Mucosa of rectum (tissue), 2 donors: ENCODE results near the gene PABPC1L.

ENCODE experiments used
- H3K27ac ChIP-seq, 2 donors: one replicate each; pipeline ENCODE4 v1.7.0; 2013; ENCODE audit warnings: inconsistent platforms in 2 of 2, low read depth in 2 of 2, low read length in 2 of 2
- H3K27me3 ChIP-seq, 2 donors: one replicate each; pipeline ENCODE4 v1.7.0; 2013; ENCODE audit warnings: low read length in 2 of 2; ENCODE audit not compliant: control insufficient read depth in 2 of 2, insufficient read depth in 2 of 2
- H3K36me3 ChIP-seq, 2 donors: one replicate each; pipeline ENCODE4 v1.7.0; 2013; ENCODE audit warnings: low read length in 2 of 2; ENCODE audit not compliant: control insufficient read depth in 2 of 2, insufficient read depth in 2 of 2
- H3K4me1 ChIP-seq, 2 donors: one replicate each; pipeline ENCODE4 v1.7.0; 2013; ENCODE audit warnings: low read length in 2 of 2, mild to moderate bottlenecking in 1 of 2; ENCODE audit not compliant: control insufficient read depth in 2 of 2, insufficient read depth in 2 of 2
- H3K4me3 ChIP-seq, 2 donors: one replicate each; pipeline ENCODE4 v1.7.0; 2013; ENCODE audit warnings: low read length in 2 of 2
- H3K9ac ChIP-seq, 2 donors: one replicate each; pipeline ENCODE4 v1.7.0; 2013; ENCODE audit warnings: low read length in 2 of 2, low read depth in 1 of 2, mild to moderate bottlenecking in 1 of 2
- H3K9me3 ChIP-seq, 2 donors: one replicate each; pipeline ENCODE4 v1.7.0; 2013; ENCODE audit warnings: low read length in 2 of 2; ENCODE audit not compliant: control insufficient read depth in 2 of 2
- donor health status: healthy.
- donor health status: Normal muscosa, but diverticular disease.

The PABPC1L gene

GRCh38 chr20:44954211-44954610 lies 44.4 kb downstream of the PABPC1L start:
- Histone ChIP-seq H3K4me1 (peaks cover 3% of the 10 kb centered on the region in 2 donors), H3K9me3 (no peaks in the 10 kb centered on the region), H3K27ac (no peak overlapping the region), H3K27me3 (no peaks in the 10 kb centered on the region), H3K9ac (no peak overlapping the region), H3K36me3 (peaks cover 54 to 67% of the 10 kb centered on the region in 2 donors), H3K4me3 (no peak overlapping the region)

- Histone ChIP-seq H3K36me3 (peaks cover 47 to 59% of the 10 kb centered on the region in 2 donors), H3K4me3 (no peak overlapping the region), H3K27me3 (no peaks in the 10 kb centered on the region), H3K9ac (no peak overlapping the region), H3K4me1 (peaks cover 8 to 9% of the 10 kb centered on the region in 2 donors), H3K9me3 (no peaks in the 10 kb centered on the region), H3K27ac (no peak overlapping the region)
Measured at GRCh38 chr20:44955270-44955669, 45.4 kb downstream of the PABPC1L start.

DNA sequence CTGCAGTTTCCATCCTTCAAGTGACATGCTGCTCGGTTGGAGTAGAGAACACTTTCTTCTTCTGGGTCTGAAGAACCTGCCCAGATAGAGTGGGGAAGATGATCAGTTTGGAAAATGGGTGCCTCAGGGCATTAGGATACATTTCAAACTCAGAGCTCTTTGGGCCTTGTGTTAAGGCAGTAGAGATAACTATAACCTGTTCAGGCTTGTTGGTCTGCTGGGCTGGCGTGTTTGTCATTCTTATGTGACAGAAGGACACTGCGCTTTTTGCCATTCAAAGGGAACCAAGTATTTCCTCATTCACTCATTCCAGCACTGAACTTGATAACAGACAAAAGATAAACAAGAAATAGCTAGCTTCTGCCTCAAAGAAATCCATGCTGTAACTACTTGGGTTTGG lies 46.5 kb downstream of the PABPC1L start:
- no peak overlapping the region for H3K9ac ChIP-seq
- H3K27me3 ChIP-seq = no peaks in the 10 kb centered on the region
- H3K4me3 ChIP-seq = no peak overlapping the region
- H3K4me1 ChIP-seq = peaks cover 12 to 15% of the 10 kb centered on the region in 2 donors
- H3K27ac ChIP-seq = no peak overlapping the region
- H3K36me3 ChIP-seq = peaks cover 36 to 48% of the 10 kb centered on the region in 2 donors
- no peaks in the 10 kb centered on the region for H3K9me3 ChIP-seq

- peaks cover 12 to 15% of the 10 kb centered on the region in 2 donors for H3K4me1 ChIP-seq
- H3K27ac ChIP-seq = no peak overlapping the region
- H3K9ac ChIP-seq = no peak overlapping the region
- peaks cover 24 to 30% of the 10 kb centered on the region in 2 donors for H3K36me3 ChIP-seq
- H3K4me3 ChIP-seq = no peak overlapping the region
- H3K9me3 ChIP-seq = no peaks in the 10 kb centered on the region
- no peaks in the 10 kb centered on the region for H3K27me3 ChIP-seq
Measured at GRCh38 chr20:44958276-44958675, 48.4 kb downstream of the PABPC1L start.

- Histone ChIP-seq H3K27me3 (no peaks in the 10 kb centered on the region), H3K9me3 (no peaks in the 10 kb centered on the region), H3K27ac (peak overlapping the region in 1 of 2 donors; percentile 70), H3K36me3 (peaks cover 16 to 22% of the 10 kb centered on the region in 2 donors), H3K9ac (peak overlapping the region; percentile 74 to 79), H3K4me1 (peaks cover 12 to 15% of the 10 kb centered on the region in 2 donors), H3K4me3 (peak overlapping the region; percentile 76 to 77)
Measured at GRCh38 chr20:44959082-44959637, 49.3 kb downstream of the PABPC1L start.

GRCh38 chr20:44959638-44960102 lies 49.8 kb downstream of the PABPC1L start:
- peak overlapping the region; percentile 76 to 77 for H3K4me3 ChIP-seq
- no peaks in the 10 kb centered on the region for H3K27me3 ChIP-seq
- peak overlapping the region in 1 of 2 donors; percentile 70 for H3K27ac ChIP-seq
- peak overlapping the region; percentile 74 to 79 for H3K9ac ChIP-seq
- peaks cover 12 to 17% of the 10 kb centered on the region in 2 donors for H3K36me3 ChIP-seq
- peaks cover 12 to 15% of the 10 kb centered on the region in 2 donors for H3K4me1 ChIP-seq
- no peaks in the 10 kb centered on the region for H3K9me3 ChIP-seq

DNA sequence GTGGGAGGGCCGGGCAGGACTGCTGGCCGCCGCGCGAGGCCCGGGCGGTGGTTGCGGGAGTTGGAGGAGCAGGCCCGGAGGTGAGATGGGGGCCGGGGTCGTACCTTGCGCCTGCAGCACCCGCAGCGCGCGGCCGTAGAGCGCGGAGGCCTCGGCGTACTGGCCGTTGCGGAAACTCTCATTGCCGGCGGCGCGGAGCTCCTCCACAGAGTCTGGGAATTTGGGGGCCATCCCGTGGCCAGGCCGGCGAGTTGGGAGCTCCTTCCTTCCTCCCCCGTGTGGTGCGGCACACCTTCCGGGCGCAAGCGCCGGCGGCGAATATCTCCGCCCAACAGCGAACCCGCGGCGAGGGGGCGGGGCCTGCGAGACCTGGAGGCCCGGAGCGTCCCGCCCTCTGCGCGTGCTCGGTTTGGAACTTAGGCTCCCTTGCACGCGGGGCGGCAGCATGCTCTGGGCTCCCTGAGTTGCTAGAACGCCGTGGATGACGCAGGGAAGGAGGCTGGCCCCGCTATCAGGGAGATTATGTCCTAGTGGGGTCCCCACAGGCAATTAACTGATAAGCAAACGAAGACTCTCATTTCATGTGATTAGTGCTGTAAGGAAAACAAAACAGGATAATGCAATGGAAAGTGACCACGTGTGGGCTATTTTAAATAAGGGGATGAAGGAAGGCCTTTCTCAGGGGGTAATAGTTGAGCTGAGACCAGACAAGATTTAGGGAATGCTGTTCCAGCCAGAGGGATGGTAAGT lies 50.4 kb downstream of the PABPC1L start, which contains the start of gene TOMM34:
Gene TOMM34 (minus strand): TSS at position 295 of the 750 bp plus-strand sequence. CDS start 64 bp downstream, at position 231.
- peaks cover 7 to 11% of the 10 kb centered on the region in 2 donors for H3K36me3 ChIP-seq
- peak within 1 kb of the TSS; percentile 76 to 77 for H3K4me3 ChIP-seq
- peak within 1 kb of the TSS; percentile 30 to 70 for H3K27ac ChIP-seq
- H3K9ac ChIP-seq = peak within 1 kb of the TSS; percentile 74 to 79
- peaks cover 12 to 15% of the 10 kb centered on the region in 2 donors for H3K4me1 ChIP-seq
- H3K27me3 ChIP-seq = no peaks in the 10 kb centered on the region
- H3K9me3 ChIP-seq = no peaks in the 10 kb centered on the region

- no peak overlapping the region for H3K4me3 ChIP-seq
- H3K9me3 ChIP-seq = no peaks in the 10 kb centered on the region
- H3K27me3 ChIP-seq = no peaks in the 10 kb centered on the region
- H3K4me1 ChIP-seq = peaks cover 15 to 16% of the 10 kb centered on the region in 2 donors
- H3K9ac ChIP-seq = no peak overlapping the region
- H3K27ac ChIP-seq = no peak overlapping the region
- peaks cover 0 to 3% of the 10 kb centered on the region in 2 donors for H3K36me3 ChIP-seq
Measured at GRCh38 chr20:44961011-44961869, 51.4 kb downstream of the PABPC1L start.

GRCh38 chr20:44961870-44962267 lies 52.0 kb downstream of the PABPC1L start:
- Histone ChIP-seq H3K4me3 (no peak overlapping the region), H3K4me1 (peaks cover 16% of the 10 kb centered on the region in 2 donors), H3K27ac (no peak overlapping the region), H3K27me3 (no peaks in the 10 kb centered on the region), H3K36me3 (no peaks in the 10 kb centered on the region), H3K9ac (no peak overlapping the region), H3K9me3 (no peaks in the 10 kb centered on the region)
